GM23248 (cell line): ENCODE results near the gene ZFPM1. TPM values are rescaled to one million over a fixed set of nuclear protein-coding genes. Genes with fewer than 3 reads are reported as not detected.

Experiments used
- DNase-seq: peaks from one replicate; pipeline ENCODE4 v3.0.0-alpha.2; 2015
- H2AFZ ChIP-seq: fragments of 200-600 bp; sonication (generic); 2 replicates; pipeline ENCODE4 v1.6.1; 2016; ENCODE audit warnings: antibody characterized with exemption
- H3F3A ChIP-seq: fragments of 200-600 bp; sonication (generic); 2 replicates; pipeline ENCODE4 v1.6.1; 2016; ENCODE audit warnings: mild to moderate bottlenecking, antibody characterized with exemption, mixed run types; ENCODE audit not compliant: insufficient read depth
- H3K27ac ChIP-seq: fragments of 200-600 bp; sonication (generic); 2 replicates; pipeline ENCODE4 v1.5.1; 2016; ENCODE audit warnings: mild to moderate bottlenecking
- H3K27me3 ChIP-seq: fragments of 200-600 bp; sonication (generic); replicated peaks from 2 replicates; pipeline ENCODE4 v1.6.1; 2016; ENCODE audit warnings: mild to moderate bottlenecking; ENCODE audit not compliant: insufficient read depth
- H3K36me3 ChIP-seq: fragments of 200-600 bp; sonication (generic); 2 replicates; pipeline ENCODE4 v1.6.1; 2016; ENCODE audit warnings: low read depth, mild to moderate bottlenecking
- H3K4me1 ChIP-seq: fragments of 200-600 bp; sonication (generic); 2 replicates; pipeline ENCODE4 v1.6.1; 2016; ENCODE audit warnings: mild to moderate bottlenecking; ENCODE audit not compliant: insufficient read depth
- H3K4me2 ChIP-seq: fragments of 200-600 bp; sonication (generic); one replicate; pipeline ENCODE4 v1.6.1; 2016; ENCODE audit warnings: mild to moderate bottlenecking; ENCODE audit not compliant: unreplicated experiment
- H3K4me3 ChIP-seq: fragments of 200-600 bp; sonication (generic); 2 replicates; pipeline ENCODE4 v1.5.1; 2016; ENCODE audit warnings: mild to moderate bottlenecking
- H3K79me2 ChIP-seq: fragments of 200-600 bp; sonication (generic); 2 replicates; pipeline ENCODE4 v1.6.1; 2016; ENCODE audit warnings: mild to moderate bottlenecking; ENCODE audit not compliant: insufficient read depth
- H3K9ac ChIP-seq: fragments of 200-600 bp; sonication (generic); 2 replicates; pipeline ENCODE4 v1.6.1; 2016; ENCODE audit warnings: mild to moderate bottlenecking
- H3K9me2 ChIP-seq: fragments of 200-600 bp; sonication (generic); 2 replicates; pipeline ENCODE4 v1.6.1; 2016; ENCODE audit warnings: mixed run types, mild to moderate bottlenecking, moderate library complexity; ENCODE audit not compliant: insufficient read depth
- H3K9me3 ChIP-seq: fragments of 200-600 bp; sonication (generic); one replicate; pipeline ENCODE4 v1.6.1; 2017; ENCODE audit warnings: low read depth
- H4K20me1 ChIP-seq: fragments of 200-600 bp; sonication (generic); 2 replicates; pipeline ENCODE4 v1.6.0; 2016; ENCODE audit not compliant: insufficient read depth
- EZH2 ChIP-seq: fragments of 200-600 bp; sonication (generic); IDR thresholded peaks from 2 replicates; pipeline ENCODE4 v1.6.1; 2018; ENCODE audit warnings: antibody characterized with exemption, mild to moderate bottlenecking; ENCODE audit not compliant: insufficient read depth, poor library complexity, severe bottlenecking
- EZH2phosphoT487 ChIP-seq: fragments of 200-600 bp; sonication (generic); IDR thresholded peaks from 2 replicates; pipeline ENCODE4 v1.6.1; 2018; ENCODE audit warnings: antibody characterized with exemption, moderate library complexity, mild to moderate bottlenecking, low read depth; ENCODE audit not compliant: insufficient read depth
- WGBS, 2 experiments: methylation state at CpG; one replicate each; pipeline ENCODE4 v1.1.6; 2015 to 2017; ENCODE audit warnings: low lambda C conversion rate in 2 of 2, low coverage in 1 of 2; ENCODE audit errors: missing lambda C conversion rate in 2 of 2; 5-methylcytosine and 5-hydroxymethylcytosine counted together
- in situ Hi-C: fragments of 300-500 bp; cut with MboI; formaldehyde crosslinking; loops from 2 replicates; pipeline ENCODE4 v1.15.0; 2020
- polyA plus RNA-seq: library from polyadenylated mRNA; unstranded; fragments of >200 nt; fragmentation: Nextera tagmentation; extraction: Ambion mirVana; gene quantifications from 2 replicates; pipeline ENCODE4 v1.2.1, GENCODE V29; 2016
- total RNA-seq: library from RNA; depleted of rRNA; stranded (reverse); fragments of >200 nt; shearing (Covaris generic); gene quantifications from 2 replicates; pipeline ENCODE4 v1.2.3, GENCODE V29; 2014

ZFPM1 gene
- total and polyA plus RNA-seq, 2 experiments from 2014 or later, result 0.06 to 2.4 TPM

GRCh38 chr16:88446736-88447135, 6.3 kb upstream of the ZFPM1 start:
- no peak overlapping the region for H3K4me2 ChIP-seq
- H3K79me2 ChIP-seq, result no peaks in the 10 kb centered on the region
- H3K9me2 ChIP-seq, result no peaks in the 10 kb centered on the region
- H4K20me1 ChIP-seq, result no peaks in the 10 kb centered on the region
- no peaks in the 10 kb centered on the region for H3K9me3 ChIP-seq
- H3K36me3 ChIP-seq, result no peaks in the 10 kb centered on the region
- 79 to 87% methylated on average over 21 to 26 of the region's 26 CpGs for WGBS, 2 experiments
- in situ Hi-C loops, result no loop called here
- H2AFZ ChIP-seq, result no peak overlapping the region
- H3K27me3 ChIP-seq, result no peaks in the 10 kb centered on the region; the same call in 1 of the 2 replicates
- H3K9ac ChIP-seq, result no peak overlapping the region
- TF ChIP-seq EZH2, result no peak
- no peak for TF ChIP-seq EZH2phosphoT487
- no peak for DNase-seq
- no peaks in the 10 kb centered on the region for H3K4me1 ChIP-seq
- no peak overlapping the region for H3K27ac ChIP-seq
- no peak overlapping the region for H3K4me3 ChIP-seq
- H3F3A ChIP-seq, result no peaks in the 10 kb centered on the region

GRCh38 chr16:88447881-88448280, 5.2 kb upstream of the ZFPM1 start:
- Histone ChIP-seq H3K36me3 (no peaks in the 10 kb centered on the region), H3F3A (no peaks in the 10 kb centered on the region), H3K4me2 (no peak overlapping the region), H3K9me2 (no peaks in the 10 kb centered on the region), H2AFZ (no peak overlapping the region), H3K4me1 (no peaks in the 10 kb centered on the region), H3K79me2 (no peaks in the 10 kb centered on the region), H3K4me3 (no peak overlapping the region), H3K27ac (no peak overlapping the region), H3K27me3 (no peaks in the 10 kb centered on the region; the same call in 1 of the 2 replicates), H3K9me3 (no peaks in the 10 kb centered on the region), H3K9ac (no peak overlapping the region), H4K20me1 (no peaks in the 10 kb centered on the region)
- in situ Hi-C loops, result no loop called here
- DNase-seq, result no peak
- WGBS, 2 experiments, result 89 to 98% methylated on average over 5 of the region's 5 CpGs
- TF ChIP-seq EZH2phosphoT487, result no peak
- TF ChIP-seq EZH2, result no peak

DNA sequence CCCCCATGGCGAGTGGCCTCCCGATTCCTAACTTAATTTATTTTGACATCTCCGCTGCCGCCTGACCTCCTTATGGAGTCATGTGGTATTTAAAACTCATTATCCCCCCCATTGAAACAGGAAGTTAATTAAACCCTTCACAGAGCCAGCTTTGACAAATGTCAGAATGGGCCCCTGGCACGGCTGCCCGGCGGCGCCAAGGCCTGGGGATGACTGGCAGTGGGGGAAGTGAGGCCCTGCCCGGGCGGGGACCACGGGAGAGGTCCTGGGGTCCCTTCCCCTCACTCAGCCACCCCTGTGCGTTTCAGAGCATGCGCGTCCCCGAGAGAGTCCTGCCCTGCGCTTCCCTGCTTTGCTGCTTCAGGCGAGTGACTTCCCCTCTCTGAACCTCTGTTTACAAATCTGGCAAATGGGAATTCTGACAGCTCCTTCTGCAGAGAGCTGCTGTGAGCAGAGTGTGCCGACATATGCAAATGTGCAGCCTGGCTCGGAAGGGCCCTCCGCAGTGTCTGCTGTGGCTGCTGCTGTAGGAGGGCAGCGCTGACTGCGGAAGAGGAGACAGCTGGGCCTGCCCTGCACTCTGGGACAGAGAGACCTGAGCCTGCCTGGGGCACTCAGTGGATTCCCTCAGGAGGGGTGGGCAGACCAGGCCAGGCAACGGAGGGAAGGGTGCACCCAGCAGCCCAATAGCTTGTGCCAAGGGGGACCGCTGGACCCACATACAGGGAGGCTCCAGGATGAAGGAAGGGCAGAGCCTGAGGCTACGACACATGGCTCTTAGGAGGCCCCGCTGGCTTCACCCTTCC, 4.4 kb upstream of the ZFPM1 start:
- Histone ChIP-seq H3K4me1 (no peaks in the 10 kb centered on the region), H3F3A (no peaks in the 10 kb centered on the region), H3K27me3 (no peaks in the 10 kb centered on the region; the same call in 1 of the 2 replicates), H3K36me3 (no peaks in the 10 kb centered on the region), H2AFZ (no peak overlapping the region), H3K9me3 (no peaks in the 10 kb centered on the region), H3K79me2 (no peaks in the 10 kb centered on the region), H3K4me3 (no peak overlapping the region), H4K20me1 (no peaks in the 10 kb centered on the region), H3K9ac (no peak overlapping the region), H3K9me2 (no peaks in the 10 kb centered on the region), H3K27ac (no peak overlapping the region), H3K4me2 (no peak overlapping the region)
- WGBS, 2 experiments, result 54 to 59% methylated on average over 26 of the region's 26 CpGs
- in situ Hi-C loops, result no loop called here
- no peak for DNase-seq
- TF ChIP-seq EZH2, result no peak
- no peak for TF ChIP-seq EZH2phosphoT487

- no peak overlapping the region for H2AFZ ChIP-seq
- no peak overlapping the region for H3K4me2 ChIP-seq
- TF ChIP-seq EZH2 (no peak), EZH2phosphoT487 (no peak)
- in situ Hi-C loops, result no loop called here
- no peak overlapping the region for H3K4me3 ChIP-seq
- no peaks in the 10 kb centered on the region; the same call in 1 of the 2 replicates for H3K27me3 ChIP-seq
- no peaks in the 10 kb centered on the region for H3K4me1 ChIP-seq
- no peaks in the 10 kb centered on the region for H3F3A ChIP-seq
- no peak overlapping the region for H3K9ac ChIP-seq
- no peaks in the 10 kb centered on the region for H3K9me2 ChIP-seq
- no peaks in the 10 kb centered on the region for H3K79me2 ChIP-seq
- no peaks in the 10 kb centered on the region for H3K9me3 ChIP-seq
- WGBS, 2 experiments, result 57 to 71% methylated on average over 4 to 5 of the region's 5 CpGs
- H4K20me1 ChIP-seq, result no peaks in the 10 kb centered on the region
- peak; percentile 30 for DNase-seq
- no peaks in the 10 kb centered on the region for H3K36me3 ChIP-seq
- H3K27ac ChIP-seq, result no peak overlapping the region
These were observed 3.9 kb upstream of the ZFPM1 start for GRCh38 chr16:88449267-88449561.
